Cortex of kidney (tissue), 1 donor: ENCODE results near the gene SLC6A18.

Experiments used
- DNase-seq: peaks from one replicate; lab custom pipeline; 2025; lab: John Stamatoyannopoulos, UW

SLC6A18 gene, protein sequence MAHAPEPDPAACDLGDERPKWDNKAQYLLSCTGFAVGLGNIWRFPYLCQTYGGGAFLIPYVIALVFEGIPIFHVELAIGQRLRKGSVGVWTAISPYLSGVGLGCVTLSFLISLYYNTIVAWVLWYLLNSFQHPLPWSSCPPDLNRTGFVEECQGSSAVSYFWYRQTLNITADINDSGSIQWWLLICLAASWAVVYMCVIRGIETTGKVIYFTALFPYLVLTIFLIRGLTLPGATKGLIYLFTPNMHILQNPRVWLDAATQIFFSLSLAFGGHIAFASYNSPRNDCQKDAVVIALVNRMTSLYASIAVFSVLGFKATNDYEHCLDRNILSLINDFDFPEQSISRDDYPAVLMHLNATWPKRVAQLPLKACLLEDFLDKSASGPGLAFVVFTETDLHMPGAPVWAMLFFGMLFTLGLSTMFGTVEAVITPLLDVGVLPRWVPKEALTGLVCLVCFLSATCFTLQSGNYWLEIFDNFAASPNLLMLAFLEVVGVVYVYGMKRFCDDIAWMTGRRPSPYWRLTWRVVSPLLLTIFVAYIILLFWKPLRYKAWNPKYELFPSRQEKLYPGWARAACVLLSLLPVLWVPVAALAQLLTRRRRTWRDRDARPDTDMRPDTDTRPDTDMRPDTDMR

DNA sequence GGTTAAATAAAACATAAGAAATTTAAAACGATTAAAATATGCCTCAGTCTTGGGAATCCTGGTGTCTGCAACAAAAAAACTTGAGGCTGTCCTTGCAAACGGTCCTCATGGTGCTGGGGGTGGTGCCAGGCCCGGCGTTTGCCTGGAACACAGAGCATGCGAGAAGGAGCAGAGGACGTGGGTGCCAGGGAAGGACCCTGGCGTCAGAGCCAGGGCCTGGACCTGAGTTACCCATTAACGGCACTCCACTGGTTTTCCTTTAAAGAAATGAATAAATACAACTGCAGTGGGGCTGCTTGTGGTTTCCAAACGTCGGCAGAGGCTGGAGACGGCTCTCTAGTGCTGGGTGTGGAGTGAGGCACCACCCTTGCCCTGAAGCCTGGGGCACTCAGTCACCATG, at the start of gene SLC6A18:
Gene SLC6A18, plus strand, starts transcription at position 301 of the 400 bp plus-strand sequence. Its CDS starts 97 bp downstream, at position 398.
- DNase-seq: no peak

DNA sequence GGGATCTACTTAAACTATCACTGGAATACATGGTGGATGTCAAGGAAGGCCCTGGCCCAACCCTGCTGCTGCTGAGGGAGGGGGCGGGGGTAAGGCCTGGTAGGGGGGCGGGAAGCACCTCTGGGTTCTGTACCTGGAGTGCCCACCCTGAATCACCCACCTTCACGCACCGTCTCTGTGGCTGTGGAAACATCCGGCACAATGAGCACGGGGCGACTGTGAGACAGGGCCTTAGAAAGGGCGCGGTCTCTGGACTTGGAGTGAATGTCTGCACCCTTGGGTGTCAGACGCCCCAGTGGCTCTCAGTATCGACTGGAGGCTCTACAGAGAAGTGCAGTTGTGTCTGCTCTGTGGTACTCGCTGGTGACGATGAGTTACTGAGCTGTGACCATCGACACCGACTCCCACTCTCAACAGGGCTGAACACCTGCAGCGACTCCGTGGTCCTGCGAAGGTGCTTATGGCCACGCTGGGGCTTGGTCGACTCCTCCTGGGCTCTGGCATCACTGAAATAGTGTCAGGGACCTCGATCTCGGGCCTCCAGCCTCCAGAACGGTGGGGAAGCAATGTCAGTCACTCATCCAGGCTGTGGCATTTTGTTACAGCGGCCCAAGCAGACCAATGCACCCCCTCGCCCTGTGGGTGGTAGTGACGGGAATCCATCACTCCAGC, 49.2 kb upstream of the SLC6A18 start:
- no peak for DNase-seq

DNA sequence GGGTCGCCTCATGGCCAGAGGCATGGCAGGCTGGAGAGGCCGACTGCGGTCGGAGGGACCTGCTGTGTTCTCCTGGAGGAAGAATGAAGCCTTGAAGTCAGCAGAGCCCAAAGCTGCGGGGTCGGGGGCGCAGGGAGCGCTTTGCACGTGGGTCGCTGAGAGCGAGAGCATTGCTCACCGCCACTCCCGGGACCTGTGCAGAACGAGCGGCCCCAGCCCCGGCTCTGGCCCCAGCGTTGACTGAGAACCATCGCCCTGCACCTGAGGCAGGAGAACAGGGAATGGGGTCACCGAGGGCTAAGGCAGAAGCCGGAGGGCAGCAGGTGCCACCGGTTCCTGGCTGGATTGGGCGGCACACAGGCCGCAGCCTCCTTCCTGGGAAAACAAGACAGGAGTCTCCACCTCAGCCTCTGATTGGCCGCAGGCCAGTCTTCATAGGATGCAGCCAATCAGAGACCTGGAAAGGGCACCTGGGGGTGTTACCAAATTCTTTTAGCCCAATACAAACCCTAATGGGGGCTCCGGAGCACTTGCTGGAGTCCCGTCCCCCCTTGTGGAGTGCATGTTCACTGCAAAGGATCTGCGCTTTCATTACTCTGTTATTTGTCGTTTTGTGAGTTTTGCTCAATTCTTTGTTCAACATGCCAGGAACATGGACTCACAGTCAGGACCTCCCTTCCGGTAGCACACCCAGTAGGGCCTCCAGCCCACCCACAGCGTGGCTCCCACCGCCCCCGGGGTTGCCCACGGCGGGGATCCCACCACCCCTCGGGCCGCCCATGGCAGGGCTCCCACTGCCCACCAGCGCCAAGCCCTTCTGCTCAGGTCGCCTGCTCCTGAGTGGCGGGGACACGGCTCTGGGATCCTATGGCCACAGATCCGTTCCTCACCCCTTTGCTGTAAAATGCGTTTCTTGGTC, 48.4 kb upstream of the SLC6A18 start:
- DNase-seq: no peak

DNA sequence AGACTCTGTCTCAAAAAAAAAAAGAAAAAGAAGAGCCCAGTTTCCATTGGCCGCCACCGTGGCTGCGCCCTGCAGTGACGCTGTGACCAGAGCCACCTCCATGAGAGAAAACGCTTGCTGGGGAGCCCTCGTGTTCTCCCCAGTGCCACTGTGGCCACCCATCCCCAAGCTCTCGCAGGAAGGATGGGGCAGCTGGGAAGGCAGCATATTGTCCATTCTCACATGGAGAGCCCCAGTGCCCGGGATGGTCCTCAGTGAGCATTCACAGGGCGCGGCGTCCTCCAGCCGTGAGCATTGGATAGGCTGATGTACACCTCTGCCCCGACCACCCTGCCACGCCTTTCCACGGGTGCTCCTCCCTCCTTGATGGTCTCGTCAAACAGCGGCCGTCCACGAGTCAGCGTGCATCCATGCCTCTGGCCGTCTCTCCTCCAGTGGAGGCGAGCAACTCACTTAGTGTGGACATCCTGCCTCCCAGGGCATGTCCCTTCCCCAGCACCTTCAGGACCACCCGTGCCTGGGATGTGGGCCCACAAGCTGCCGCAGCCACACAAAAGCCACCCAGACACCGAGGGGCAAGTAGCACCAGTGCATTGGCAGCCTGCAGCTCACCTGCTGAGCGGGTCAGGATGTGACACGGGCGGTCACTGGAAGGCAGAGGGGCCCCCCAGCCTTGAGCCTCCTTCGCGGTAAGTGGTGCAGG, 47.2 kb upstream of the SLC6A18 start:
- DNase-seq: no peak

DNA sequence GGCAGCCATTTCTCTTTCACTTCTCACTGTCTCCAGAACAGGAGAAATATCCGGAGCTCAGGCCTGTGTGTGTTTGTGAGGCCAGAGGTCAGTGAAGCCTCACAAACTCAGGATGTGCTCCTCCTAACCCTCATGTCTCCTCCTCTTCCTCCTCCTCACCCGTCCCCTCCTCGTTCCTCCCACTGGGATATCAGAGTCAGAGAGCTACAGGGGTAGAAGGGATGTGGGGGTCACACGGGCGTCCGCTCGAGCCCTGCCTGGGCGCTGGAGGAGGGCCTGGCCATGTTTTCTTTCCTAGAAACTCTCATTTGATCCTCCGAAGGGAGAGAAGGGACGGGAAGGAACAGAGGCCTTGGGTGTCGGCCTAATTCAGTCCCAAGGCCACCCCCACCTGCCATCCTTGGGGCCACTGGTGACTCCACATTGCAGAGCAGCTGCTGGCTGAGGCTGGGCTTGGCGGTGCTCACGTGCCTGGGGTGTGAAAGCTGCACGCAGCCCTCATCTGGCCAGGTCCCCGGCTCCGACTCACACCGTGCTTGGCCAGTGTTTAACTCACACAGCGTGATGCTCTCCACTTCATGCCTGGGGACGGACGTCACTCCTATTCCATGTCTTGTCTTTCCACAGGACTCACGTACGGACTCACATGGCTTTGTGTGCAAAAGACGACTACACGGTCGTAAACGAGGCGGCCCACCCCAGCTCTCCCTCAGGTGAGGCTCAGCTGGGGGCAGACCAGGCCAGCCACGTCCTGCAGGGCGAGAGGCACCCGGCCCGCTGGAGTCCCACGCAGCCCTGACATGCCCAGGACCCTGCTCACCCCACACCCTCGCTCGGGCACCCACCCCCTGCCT, 46.4 kb upstream of the SLC6A18 start:
- no peak for DNase-seq

DNA sequence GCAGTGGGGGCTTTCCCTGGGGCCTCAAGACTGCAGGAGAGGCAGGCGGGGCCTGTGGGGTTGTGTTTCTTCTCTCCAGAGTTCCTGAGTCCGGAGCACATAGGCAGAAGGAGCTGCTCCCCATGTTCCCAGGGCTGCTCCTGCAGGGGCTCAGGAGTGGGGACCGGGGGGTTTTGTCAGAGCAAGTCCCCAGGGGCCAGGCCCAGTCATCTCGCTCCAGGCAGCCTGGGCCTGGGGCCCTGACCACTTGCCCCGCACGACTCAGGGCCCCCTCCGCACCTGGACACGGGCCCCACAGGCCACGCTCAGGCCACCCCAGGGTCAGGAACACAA, 45.8 kb upstream of the SLC6A18 start:
- no peak for DNase-seq

DNA sequence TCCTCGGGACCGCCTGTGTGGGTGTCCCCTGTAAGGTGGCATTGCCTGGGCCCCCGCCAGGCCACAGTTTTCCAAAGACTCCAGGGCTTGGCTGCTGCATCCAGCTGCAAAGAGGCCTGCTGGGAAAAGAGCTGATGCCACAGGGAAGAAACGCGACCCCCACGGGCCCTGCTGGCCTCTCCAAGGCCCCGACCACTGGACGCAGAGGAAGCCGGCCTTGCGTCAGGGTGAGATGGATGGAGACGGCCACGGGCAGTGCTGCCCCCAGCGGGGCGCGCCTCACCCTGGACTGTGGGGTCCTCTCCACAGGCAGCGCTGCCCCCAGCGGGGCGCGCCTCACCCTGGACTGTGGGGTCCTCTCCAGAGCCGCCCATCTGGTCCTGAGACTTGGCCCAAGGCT, 45.1 kb upstream of the SLC6A18 start:
- no peak for DNase-seq

DNA sequence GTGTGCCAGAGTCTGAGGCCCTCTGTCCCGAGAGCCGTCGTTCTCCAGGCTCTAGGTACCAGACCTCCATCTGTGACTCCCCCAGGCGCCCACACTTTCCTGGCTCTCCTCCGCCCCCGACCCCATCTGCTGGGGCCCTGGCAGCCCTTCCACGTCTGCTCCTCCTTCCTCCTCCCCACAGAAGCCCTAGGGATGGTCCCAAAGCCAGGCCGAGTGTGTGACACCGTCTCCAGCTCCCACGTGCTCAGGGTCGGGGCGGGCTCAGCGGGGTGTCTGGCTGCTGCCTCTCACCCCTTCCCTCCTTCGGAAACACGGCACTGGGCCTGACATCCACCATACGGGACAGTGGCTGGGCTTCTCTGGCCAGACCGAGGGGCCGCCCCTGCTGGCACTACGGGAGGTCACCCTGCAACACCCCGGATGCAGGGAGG, 44.3 kb upstream of the SLC6A18 start:
- DNase-seq: no peak

DNA sequence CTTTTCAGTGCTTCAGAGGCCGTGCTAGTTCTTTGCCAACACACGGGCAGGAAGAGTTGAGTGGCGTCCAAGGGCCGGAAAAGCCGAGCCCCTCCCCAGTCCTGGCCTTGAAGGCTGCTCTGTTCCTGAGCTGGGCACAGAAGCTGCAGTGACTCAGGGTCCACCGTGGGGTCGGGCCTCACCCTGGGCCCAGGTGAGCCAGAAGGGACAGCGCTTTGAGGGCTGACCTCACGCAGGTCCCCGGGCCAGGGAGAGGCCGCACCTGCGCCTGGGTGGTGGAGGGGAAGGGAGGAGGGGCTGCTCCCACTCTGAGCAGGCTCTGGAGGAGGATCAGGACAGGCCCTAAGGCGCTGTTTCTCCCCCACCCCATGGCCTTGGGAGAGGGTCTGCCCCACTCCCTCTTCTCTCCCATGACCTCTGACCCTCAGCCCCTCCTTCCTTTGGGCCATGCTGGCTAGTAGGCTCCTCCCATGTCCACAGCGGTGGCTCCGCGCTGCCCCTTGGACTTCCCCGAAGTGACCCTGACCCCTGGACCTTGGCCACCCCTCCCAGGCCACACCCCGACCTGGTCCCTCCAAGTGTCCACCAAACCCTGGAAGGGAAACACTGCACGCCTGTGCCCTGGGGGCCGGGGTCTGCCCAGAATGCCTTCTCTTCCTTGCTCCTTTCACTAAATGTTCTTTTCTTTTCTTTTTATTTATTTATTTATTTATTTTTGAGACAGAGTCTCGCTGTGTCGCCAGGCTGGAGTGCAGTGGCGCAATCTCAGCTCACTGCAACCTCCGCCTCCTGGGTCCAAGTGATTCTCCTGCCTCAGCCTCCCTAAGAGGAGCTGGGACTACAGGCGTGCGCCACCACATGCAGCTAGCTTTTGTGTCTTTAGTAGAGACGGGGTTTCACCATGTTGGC, 43.5 kb upstream of the SLC6A18 start:
- no peak for DNase-seq

DNA sequence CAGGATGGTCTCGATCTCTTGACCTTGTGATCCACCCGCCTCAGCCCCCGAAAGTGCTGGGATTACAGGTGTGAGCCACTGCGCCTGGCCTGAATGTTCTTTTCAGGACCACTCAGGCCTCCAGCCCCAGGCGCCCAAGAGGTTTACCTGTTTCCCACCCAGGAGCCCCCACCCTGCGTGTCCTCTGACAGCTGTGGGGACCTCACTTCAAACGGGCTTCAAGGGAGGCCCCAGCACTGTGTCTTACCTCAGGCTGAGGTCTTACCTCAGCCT, 42.9 kb upstream of the SLC6A18 start:
- no peak for DNase-seq

DNA sequence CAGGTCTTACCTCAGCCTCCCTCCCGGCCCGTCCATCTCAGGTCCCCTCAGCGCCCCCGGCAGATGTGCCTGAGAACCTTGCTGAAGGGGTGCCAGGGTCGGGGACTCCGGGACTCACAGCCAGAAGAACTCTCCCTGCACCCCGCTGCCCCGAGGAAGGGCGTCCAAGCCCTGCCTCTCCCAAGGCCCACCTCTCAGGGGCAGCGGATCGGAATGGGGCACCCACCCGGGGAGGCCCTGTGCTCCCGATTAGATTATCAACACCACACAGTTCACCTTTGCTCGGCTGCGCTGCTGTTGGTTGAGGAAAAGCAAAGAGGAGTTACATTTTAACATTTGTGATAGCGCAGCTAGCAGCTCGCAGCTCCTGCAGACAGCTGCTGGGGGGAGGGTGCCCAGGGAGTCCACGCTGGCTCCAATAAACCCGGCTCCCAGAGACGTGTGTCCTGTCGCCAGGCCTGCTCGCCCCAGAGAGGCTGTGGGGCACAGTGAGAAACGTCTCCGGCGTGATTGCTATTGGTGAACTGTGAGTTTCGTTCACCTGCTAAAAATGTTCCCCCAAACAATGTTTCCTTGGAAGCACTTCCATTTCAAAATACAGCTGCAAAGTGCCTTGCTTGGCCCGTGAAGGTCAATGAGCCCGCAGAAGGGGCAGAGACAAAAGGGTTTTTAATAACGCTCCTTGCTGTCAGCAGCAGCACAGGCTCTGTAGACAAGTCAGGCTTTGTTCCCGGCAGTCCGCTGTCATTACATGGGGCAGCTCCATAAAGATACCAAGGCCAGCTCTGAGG, 42.4 kb upstream of the SLC6A18 start:
- DNase-seq: no peak

DNA sequence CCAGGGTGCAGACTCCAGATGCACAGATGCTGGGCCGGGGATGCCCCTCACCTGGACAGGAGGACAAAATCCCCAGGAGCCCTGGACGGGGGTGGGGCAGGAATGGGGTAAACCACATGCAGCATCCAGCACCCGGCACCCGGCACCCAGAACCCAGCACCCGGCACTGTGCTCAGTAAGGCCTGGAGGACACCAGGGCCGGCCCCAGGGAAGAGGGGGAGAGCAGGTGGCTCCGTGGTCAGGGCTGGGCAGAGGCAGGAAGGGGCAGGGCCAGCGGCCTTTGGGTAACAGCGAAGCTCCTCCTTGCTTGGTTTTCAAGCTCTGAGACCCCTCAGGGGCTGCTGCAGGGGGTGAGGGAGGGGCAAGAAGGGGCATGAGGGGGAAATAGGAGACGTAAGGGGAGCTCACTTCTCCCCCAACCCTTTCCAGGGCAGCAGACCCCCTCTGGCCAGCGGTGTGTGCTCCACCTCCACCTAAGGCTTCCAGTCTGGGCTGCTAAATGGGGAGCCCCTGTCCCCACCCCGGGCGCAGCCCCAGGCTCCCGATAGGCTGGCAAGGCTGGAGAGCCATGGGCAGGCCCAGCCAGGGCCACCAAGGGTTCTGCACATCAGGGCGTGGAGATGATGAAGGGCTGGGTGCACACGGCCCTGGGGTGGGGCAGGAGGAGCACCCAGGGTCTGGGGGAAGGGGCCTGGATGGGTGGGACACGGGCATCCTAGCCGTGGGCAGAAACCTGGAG, 41.6 kb upstream of the SLC6A18 start:
- no peak for DNase-seq

DNA sequence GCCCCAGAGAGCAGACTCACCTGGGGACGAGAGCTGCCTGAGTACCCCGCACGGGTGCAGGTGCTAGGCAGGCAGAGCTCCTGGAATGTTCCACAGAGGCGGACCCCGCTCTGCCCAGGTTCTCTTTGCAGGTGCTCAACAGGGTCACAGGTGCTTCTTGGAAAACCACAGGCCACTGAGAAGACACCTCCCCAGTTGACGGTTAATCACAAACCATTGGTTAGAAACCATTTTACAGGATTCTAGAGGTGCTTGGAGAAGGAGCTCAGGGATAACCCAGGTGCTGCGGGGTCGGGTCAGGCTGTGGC, 41.1 kb upstream of the SLC6A18 start:
- no peak for DNase-seq

DNA sequence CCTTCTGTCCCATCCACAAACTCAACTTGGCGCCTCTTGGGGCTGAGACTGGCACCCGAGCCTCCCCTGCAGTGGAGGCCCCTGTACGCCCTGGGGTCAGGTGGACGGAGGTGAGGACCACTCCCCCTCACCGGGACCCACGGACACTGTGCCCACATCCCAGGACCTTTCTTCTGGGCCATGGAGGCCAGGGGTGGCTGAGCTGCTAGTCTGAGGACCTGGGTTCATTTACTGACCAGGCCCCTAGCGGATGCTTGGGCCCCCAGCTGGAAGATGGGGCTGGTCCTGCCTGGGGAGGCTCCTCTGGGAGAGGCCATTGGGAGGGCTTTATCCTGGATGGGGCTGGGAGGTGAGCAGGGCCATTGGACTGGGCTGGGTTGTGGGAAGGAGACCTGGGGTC, 40.7 kb upstream of the SLC6A18 start:
- DNase-seq: no peak

DNA sequence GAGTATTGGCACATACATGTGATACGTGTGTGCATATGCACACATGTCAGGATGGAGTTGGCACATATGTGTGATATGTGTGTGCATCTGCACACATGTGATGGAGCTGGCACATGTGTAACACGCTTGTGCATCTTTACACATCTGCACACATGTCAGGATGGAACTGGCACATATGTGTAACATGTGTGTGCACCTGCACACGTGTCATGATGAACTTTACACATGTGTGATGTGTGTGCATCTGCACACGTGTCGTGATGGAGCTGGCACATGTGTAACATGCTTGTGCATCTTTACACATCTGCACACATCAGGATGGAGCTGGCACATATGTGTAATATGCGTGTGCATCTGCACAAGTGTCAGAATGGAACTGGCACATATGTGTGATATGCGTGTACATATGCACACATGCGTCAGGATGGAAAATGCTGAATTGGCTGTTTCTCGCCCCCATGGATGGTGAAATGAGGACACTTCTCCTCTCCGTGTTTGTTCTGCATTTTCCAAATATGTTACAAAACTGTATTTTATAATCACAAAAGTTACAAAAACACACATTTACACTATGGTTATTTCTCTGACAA, 40.0 kb upstream of the SLC6A18 start:
- DNase-seq: no peak

DNA sequence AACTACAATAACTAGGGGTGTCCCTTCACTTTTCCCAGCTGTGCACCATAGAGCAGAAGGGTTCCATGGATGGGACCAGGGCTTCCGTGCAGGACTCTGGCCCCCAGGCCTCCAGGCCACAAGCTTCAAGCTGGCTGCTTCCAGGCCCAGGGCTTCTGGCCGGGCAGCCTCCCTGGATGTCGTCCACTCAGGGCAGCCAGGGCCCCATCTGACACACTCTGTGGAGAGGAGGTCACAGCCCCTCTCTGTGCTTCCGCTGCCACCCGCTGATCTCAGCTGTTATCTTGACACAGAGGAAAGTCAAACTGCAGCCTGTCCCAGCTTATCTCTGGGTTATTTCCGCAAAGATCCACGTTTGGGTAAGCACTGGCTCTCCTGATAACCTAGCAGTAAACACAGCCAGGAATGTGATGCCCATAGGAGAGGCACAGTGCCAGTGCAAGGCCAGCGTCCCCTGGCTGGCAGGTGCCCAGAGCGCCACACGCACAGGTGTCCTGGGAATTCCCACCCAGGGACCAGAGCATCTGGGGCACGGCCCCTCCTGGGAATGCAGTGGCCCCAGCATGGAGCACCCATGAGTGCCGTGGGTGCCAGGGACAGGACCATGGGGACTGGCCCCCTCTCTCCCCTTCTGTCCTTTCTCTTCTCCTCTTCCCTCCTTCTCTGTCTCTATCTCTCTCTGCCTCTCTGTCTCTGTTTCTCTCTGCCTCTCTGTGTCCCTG, 39.4 kb upstream of the SLC6A18 start:
- no peak for DNase-seq
